HFF-Myc (cell line): ENCODE results near the gene GGN.

Experiments used
- DNase-seq: peaks from one replicate; pipeline ENCODE4 v3.0.0-alpha.2; 2011; ENCODE audit warnings: low read depth; ENCODE audit errors: extremely low read depth
- H3K4me3 ChIP-seq: replicated peaks from 2 replicates; pipeline ENCODE4 v1.5.1; 2011; ENCODE audit warnings: low read depth, mild to moderate bottlenecking, control low read depth, low read length
- TF ChIP-seq, protein P1 (sequence below): IDR thresholded peaks from 2 replicates; pipeline ENCODE4 v1.5.1; 2012; ENCODE audit warnings: mild to moderate bottlenecking, low read depth, low read length, control low read depth; ENCODE audit errors: missing control alignments

The GGN gene

DNA sequence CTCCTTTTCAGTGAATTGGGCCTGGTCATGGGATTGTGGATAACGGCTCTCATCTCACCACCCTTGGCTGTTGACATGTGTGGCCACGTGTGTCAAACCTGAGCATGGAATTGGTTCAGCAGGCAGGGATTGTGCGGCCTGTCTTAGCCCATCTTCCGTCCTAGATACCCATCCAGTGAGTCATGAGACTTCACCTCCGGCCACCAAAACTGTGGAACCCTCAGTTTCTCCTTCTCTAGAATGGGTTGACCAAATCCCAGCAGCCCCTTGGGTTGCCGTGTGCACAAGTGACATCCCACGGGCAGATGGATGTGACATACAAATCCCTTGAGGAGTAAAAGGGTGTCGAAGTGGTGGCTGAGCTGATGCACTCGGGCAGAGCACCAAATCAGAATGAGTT is 6.7 kb downstream of the GGN start:
- no peak for DNase-seq
- TF ChIP-seq, protein P1, sequence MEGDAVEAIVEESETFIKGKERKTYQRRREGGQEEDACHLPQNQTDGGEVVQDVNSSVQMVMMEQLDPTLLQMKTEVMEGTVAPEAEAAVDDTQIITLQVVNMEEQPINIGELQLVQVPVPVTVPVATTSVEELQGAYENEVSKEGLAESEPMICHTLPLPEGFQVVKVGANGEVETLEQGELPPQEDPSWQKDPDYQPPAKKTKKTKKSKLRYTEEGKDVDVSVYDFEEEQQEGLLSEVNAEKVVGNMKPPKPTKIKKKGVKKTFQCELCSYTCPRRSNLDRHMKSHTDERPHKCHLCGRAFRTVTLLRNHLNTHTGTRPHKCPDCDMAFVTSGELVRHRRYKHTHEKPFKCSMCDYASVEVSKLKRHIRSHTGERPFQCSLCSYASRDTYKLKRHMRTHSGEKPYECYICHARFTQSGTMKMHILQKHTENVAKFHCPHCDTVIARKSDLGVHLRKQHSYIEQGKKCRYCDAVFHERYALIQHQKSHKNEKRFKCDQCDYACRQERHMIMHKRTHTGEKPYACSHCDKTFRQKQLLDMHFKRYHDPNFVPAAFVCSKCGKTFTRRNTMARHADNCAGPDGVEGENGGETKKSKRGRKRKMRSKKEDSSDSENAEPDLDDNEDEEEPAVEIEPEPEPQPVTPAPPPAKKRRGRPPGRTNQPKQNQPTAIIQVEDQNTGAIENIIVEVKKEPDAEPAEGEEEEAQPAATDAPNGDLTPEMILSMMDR: no peak

DNA sequence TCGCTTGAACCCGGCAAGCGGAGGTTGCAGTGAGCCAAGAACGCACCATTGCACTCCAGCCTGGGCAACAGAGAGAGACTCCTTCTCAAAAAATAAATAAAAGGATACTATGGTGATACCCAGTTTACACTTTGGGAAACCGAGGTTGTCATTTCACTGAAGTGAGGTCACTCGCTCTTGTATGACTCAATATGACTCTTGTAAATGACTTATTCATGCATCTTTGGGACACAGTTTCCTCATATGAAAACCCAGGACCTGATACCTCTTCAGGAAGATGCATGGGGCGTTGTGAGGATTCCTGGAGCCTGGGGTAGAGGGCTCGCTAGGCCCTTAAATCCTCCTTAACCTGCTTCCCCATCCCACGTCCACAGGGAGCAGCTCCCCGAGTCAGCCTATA is 9.0 kb downstream of the GGN start:
- no peak for DNase-seq
- TF ChIP-seq, protein P1: no peak

More for the DNA sequence above, 6.7 kb downstream of the GGN start:
- H3K4me3 ChIP-seq: no peak overlapping the region

DNA sequence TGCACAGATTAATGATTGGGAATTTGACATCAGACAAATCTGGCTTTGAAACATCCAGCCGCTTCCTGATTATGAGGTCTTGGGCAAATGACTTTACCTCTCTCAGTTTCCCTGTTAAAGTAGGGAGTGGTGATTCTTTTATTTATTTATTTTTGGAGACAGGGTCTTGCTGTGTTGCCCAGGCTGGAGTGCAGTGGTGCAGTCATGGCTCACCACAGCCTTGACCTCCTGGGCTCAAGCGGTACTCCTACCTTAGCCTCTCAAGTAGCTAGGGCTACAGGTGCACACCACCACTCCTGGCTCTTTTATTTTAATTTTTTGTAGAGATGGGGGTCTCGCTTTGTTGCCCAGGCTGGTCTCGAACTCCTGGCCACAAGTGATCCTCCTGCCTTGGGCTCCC is 10.8 kb downstream of the GGN start:
- DNase-seq: no peak
- H3K4me3 ChIP-seq: 0 out of 2 replicates have a peak overlapping the region, but pooled peaks have one; percentile 97
- TF ChIP-seq, protein P1: no peak

More for the DNA sequence above, 9.0 kb downstream of the GGN start:
- H3K4me3 ChIP-seq: no peak overlapping the region

DNA sequence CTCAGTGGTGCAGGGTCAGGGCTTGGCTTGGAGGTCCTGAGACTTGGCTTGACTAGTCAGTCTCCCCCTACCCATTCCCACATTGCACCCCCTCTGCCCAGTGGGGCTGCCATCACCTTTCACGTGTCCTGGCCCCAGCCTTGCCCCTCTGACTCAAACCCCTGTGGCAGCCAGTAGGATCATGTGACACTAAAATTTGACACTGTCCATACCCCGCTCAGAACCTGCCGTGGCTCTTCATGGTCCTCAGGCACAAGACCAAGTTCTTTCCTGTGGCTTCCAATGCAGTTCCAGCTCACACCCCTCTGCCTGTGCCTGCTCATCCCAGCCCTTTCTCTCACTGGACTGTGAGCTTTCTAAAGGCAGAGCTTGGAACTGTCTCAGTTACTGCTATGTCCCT is 11.3 kb downstream of the GGN start:
- no peak for DNase-seq
- H3K4me3 ChIP-seq: peak overlapping the region; percentile 97
- TF ChIP-seq, protein P1: no peak

DNA sequence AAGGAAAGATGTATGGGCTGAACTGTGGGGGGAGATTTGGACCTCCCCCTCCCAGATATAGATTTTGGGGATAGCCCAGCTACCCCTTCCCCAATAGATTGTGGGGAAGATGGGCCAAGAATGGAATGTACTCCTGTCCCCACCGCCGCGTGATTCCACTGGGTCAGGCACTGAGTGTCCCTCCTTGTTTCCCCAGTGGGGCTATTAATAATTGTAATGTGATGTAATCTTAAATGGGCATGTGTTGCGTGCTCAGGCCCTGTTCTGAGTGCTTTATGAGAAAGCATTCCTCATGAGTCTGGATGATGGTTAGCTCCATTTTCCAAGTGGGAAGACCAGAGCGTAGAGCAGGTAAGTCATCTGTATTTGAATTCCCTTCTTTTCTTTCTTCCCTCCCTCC is 12.1 kb downstream of the GGN start:
- TF ChIP-seq, protein P1: no peak
- DNase-seq: no peak
- H3K4me3 ChIP-seq: peak overlapping the region; percentile 97

DNA sequence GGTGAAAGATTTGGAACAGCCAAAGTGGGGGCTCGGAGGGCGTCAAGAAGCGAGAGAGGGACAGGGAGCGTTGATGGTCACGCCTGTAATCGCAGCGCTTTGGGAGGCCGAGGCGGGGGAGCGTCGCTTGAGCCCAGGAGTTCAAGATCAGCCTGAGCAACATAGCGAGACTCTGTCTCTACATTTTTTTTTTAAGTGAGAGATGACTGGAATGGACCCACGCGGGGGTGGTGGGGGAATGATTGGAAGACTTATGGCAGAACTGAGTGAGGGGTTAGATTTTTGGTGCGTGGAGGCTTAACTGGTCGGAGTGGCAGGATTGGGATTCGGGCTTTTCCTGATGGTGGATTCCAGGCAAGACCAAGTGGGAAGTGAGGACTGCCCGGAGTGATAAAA is 12.7 kb downstream of the GGN start:
- TF ChIP-seq, protein P1: no peak
- H3K4me3 ChIP-seq: peak overlapping the region; percentile 97
- no peak for DNase-seq
